ENCODE measurements around the gene C6orf120. TPM values are rescaled to one million over a fixed set of nuclear protein-coding genes. Genes with fewer than 3 reads are reported as not detected.

The C6orf120 gene
- total and polyA plus RNA-seq, 10 donors = 6.7 to 39.5 (median 22.2) TPM

- Histone ChIP-seq H3K27me3 (replicated peaks in 1 of 7) (no peaks in the 10 kb centered on the region), H3K9me3 (no peaks in the 10 kb centered on the region), H3K27ac (peak overlapping the region in 5 of 8 donors; percentile 10 to 98 (median 96)), H3K4me1 (peaks cover 8 to 26% (median 20%) of the 10 kb centered on the region in 6 donors), H3K36me3 (no peaks in the 10 kb centered on the region), H3K4me3 (no peak overlapping the region)
- TF ChIP-seq POLR2AphosphoS5 (IDR thresholded peaks at IDR 0.05) = no peak
- TF ChIP-seq CTCF (IDR thresholded peaks at IDR 0.05 in 8 of 11, conservative IDR thresholded peaks at IDR 0.05 in 3 of 11) = no peak
- TF ChIP-seq POLR2A (IDR thresholded peaks at IDR 0.05) = no peak
- intact Hi-C loops (cut with DNase I; ENCODE audit: low total_unique reads) = no loop called here
- DNase-seq = no peak
Measured at GRCh38 chr6:169726963-169727362, 25.0 kb downstream of the C6orf120 start.

- DNase-seq = no peak
- Histone ChIP-seq H3K4me1 (peaks cover 0 to 10% (median 7%) of the 10 kb centered on the region in 6 donors), H3K4me3 (no peak overlapping the region), H3K36me3 (no peaks in the 10 kb centered on the region), H3K9me3 (no peaks in the 10 kb centered on the region), H3K27me3 (replicated peaks in 1 of 7) (no peaks in the 10 kb centered on the region), H3K27ac (no peak overlapping the region)
- intact Hi-C loops (cut with DNase I; ENCODE audit: low total_unique reads) = no loop called here
- TF ChIP-seq POLR2AphosphoS5 (IDR thresholded peaks at IDR 0.05) = no peak
- TF ChIP-seq POLR2A (IDR thresholded peaks at IDR 0.05) = no peak
Measured at GRCh38 chr6:169729961-169730360, 28.0 kb downstream of the C6orf120 start.

GRCh38 chr6:169738204-169738975 is 36.5 kb downstream of the C6orf120 start:
- H3K27me3 ChIP-seq (replicated peaks in 1 of 7) = no peaks in the 10 kb centered on the region
- 74 to 82% (median 81%) methylated on average over 9 of the region's 9 CpGs for WGBS, 5 donors
- no peak overlapping the region for H3K4me3 ChIP-seq
- DNase-seq = no peak
- H3K36me3 ChIP-seq = no peaks in the 10 kb centered on the region
- no peaks in the 10 kb centered on the region for H3K9me3 ChIP-seq
- intact Hi-C loops (cut with DNase I; ENCODE audit: low total_unique reads) = no loop called here
- no peaks in the 10 kb centered on the region for H3K4me1 ChIP-seq
- H3K27ac ChIP-seq = no peak overlapping the region
- TF ChIP-seq CTCF (IDR thresholded peaks at IDR 0.05 in 8 of 11, conservative IDR thresholded peaks at IDR 0.05 in 3 of 11) (no peak), POLR2A (IDR thresholded peaks at IDR 0.05) (no peak), POLR2AphosphoS5 (IDR thresholded peaks at IDR 0.05) (no peak)

GRCh38 chr6:169738976-169739529 is 37.1 kb downstream of the C6orf120 start:
- H3K4me1 ChIP-seq = no peaks in the 10 kb centered on the region
- 88 to 98% (median 91%) methylated on average over 2 of the region's 2 CpGs for WGBS, 5 donors
- no peaks in the 10 kb centered on the region for H3K36me3 ChIP-seq
- intact Hi-C loops (cut with DNase I; ENCODE audit: low total_unique reads) = no loop called here
- no peak overlapping the region for H3K27ac ChIP-seq
- TF ChIP-seq POLR2A (IDR thresholded peaks at IDR 0.05) (no peak), CTCF (IDR thresholded peaks at IDR 0.05 in 8 of 11, conservative IDR thresholded peaks at IDR 0.05 in 3 of 11) (no peak), POLR2AphosphoS5 (IDR thresholded peaks at IDR 0.05) (no peak)
- no peaks in the 10 kb centered on the region for H3K27me3 ChIP-seq (replicated peaks in 1 of 7)
- H3K9me3 ChIP-seq = no peaks in the 10 kb centered on the region
- H3K4me3 ChIP-seq = no peak overlapping the region
- DNase-seq = no peak
